Mucosa of stomach (tissue), 1 donor: ENCODE measurements around the gene MECR.
"Not testable (repeated sequence)": the region's sequence is repeated elsewhere in the genome, so short reads cannot be mapped to it uniquely, and the experiment has no call there.

ENCODE experiments used
- H3K27me3 ChIP-seq: one replicate; pipeline ENCODE4 v1.7.0; 2013; ENCODE audit warnings: mild to moderate bottlenecking, low read length; ENCODE audit not compliant: control insufficient read depth, insufficient read depth
- H3K36me3 ChIP-seq: one replicate; pipeline ENCODE4 v1.7.0; 2013; ENCODE audit warnings: low read length; ENCODE audit not compliant: control insufficient read depth, insufficient read depth
- H3K4me1 ChIP-seq: one replicate; pipeline ENCODE4 v1.7.0; 2013; ENCODE audit warnings: mild to moderate bottlenecking, low read length; ENCODE audit not compliant: control insufficient read depth, insufficient read depth
- H3K4me3 ChIP-seq: one replicate; pipeline ENCODE4 v1.7.0; 2013; ENCODE audit warnings: low read length
- H3K9ac ChIP-seq: one replicate; pipeline ENCODE4 v1.7.0; 2013; ENCODE audit warnings: mild to moderate bottlenecking, low read length, moderate library complexity
- H3K9me3 ChIP-seq: one replicate; pipeline ENCODE4 v1.7.0; 2013; ENCODE audit warnings: mild to moderate bottlenecking, low read length, moderate library complexity; ENCODE audit not compliant: control insufficient read depth
- donor health status: Pancreatic carcinoma.

MECR gene

GRCh38 chr1:29227511-29227910 is 3.2 kb downstream of the MECR start:
- Histone ChIP-seq H3K9me3 (no peaks in the 10 kb centered on the region), H3K36me3 (no peaks in the 10 kb centered on the region), H3K27me3 (no peaks in the 10 kb centered on the region), H3K9ac (no peak overlapping the region), H3K4me3 (no peak overlapping the region), H3K4me1 (peaks cover 8% of the 10 kb centered on the region)

DNA sequence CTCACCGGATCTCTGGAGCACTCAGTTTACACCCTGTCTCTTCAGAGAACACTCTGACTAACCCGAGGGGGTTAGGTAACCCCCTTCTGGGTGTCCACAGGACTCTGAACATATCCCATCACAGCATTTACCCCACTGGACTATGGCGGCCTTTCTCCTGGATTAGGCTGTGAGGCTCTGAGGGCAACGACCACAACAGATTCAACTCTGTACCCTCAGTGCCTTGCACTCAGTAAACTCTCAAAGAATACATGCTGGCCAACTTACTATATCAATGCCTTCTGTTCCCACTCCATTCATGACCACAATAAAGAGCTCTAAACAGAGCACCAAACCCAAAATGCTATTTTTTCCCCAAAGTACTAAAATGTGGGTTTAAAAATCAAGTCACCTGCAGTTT is 5.4 kb downstream of the MECR start:
- Histone ChIP-seq H3K9me3 (no peaks in the 10 kb centered on the region), H3K27me3 (no peaks in the 10 kb centered on the region), H3K4me3 (no peak overlapping the region), H3K36me3 (no peaks in the 10 kb centered on the region), H3K9ac (no peak overlapping the region), H3K4me1 (peaks cover 7% of the 10 kb centered on the region)

- no peak overlapping the region for H3K9ac ChIP-seq
- H3K27me3 ChIP-seq = no peaks in the 10 kb centered on the region
- no peaks in the 10 kb centered on the region for H3K36me3 ChIP-seq
- H3K4me1 ChIP-seq = no peaks in the 10 kb centered on the region
- no peaks in the 10 kb centered on the region for H3K9me3 ChIP-seq
- H3K4me3 ChIP-seq = no peak overlapping the region
Measured at GRCh38 chr1:29224356-29224837, 6.3 kb downstream of the MECR start.

- Histone ChIP-seq H3K4me1 (no peaks in the 10 kb centered on the region), H3K36me3 (no peaks in the 10 kb centered on the region), H3K27me3 (no peaks in the 10 kb centered on the region), H3K9ac (no peak overlapping the region), H3K4me3 (no peak overlapping the region), H3K9me3 (no peaks in the 10 kb centered on the region)
Measured at GRCh38 chr1:29223521-29223920, 7.2 kb downstream of the MECR start.

GRCh38 chr1:29222686-29223085 is 8.0 kb downstream of the MECR start:
- Histone ChIP-seq H3K9ac (no peak overlapping the region), H3K36me3 (no peaks in the 10 kb centered on the region), H3K9me3 (no peaks in the 10 kb centered on the region), H3K27me3 (no peaks in the 10 kb centered on the region), H3K4me3 (no peak overlapping the region), H3K4me1 (no peaks in the 10 kb centered on the region)

GRCh38 chr1:29222260-29222659 is 8.5 kb downstream of the MECR start:
- H3K27me3 ChIP-seq, H3K9ac ChIP-seq, H3K36me3 ChIP-seq, H3K9me3 ChIP-seq, H3K4me3 ChIP-seq, H3K4me1 ChIP-seq: not testable (repeated sequence)

GRCh38 chr1:29221296-29221695 is 9.4 kb downstream of the MECR start:
- no peaks in the 10 kb centered on the region for H3K27me3 ChIP-seq
- no peak overlapping the region for H3K9ac ChIP-seq
- H3K36me3 ChIP-seq = no peaks in the 10 kb centered on the region
- H3K4me1 ChIP-seq = no peaks in the 10 kb centered on the region
- H3K9me3 ChIP-seq = no peaks in the 10 kb centered on the region
- H3K4me3 ChIP-seq = no peak overlapping the region

DNA sequence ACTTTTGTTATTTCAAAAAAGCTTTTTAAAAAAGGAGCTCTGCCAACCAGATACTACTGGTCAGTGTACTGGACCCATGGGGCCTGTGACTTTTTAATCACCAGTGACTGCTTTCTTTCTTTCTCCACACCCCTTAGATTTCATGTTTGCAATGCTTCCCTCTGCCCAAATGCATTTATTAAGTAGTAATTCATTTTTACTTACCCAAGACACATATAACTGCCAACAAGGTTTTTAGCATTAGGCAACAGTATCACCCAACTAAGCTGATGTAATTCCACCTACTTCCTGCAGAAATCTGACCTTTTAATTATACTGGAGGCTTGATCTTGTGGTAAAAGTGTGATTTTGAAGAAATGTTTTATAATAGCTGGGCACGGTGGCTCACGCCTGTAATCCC is 12.5 kb downstream of the MECR start:
- no peak overlapping the region for H3K9ac ChIP-seq
- H3K27me3 ChIP-seq = no peaks in the 10 kb centered on the region
- H3K4me3 ChIP-seq = no peak overlapping the region
- H3K36me3 ChIP-seq = no peaks in the 10 kb centered on the region
- H3K4me1 ChIP-seq = no peaks in the 10 kb centered on the region
- H3K9me3 ChIP-seq = no peaks in the 10 kb centered on the region

DNA sequence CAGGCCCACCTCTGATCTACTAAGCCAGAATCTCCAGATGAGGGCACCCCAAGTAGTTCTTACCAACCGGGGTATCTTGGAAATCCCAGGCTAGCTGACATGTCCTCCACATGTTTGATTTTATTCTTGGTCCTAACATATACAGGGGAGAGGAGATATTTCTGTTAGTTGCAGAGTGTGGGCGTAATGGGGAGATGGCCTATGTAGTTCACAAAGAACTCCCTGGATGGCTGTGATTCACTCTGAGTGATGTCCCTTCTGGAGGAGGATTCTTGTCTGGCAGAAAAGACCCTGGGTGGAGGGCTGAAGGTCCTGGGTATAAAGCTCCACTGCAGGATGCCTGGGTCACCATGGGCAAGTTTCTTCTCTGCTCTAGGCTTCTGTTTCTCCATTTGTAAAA is 13.1 kb downstream of the MECR start:
- Histone ChIP-seq H3K9me3 (no peaks in the 10 kb centered on the region), H3K9ac (no peak overlapping the region), H3K4me3 (no peak overlapping the region), H3K27me3 (no peaks in the 10 kb centered on the region), H3K4me1 (no peaks in the 10 kb centered on the region), H3K36me3 (no peaks in the 10 kb centered on the region)

DNA sequence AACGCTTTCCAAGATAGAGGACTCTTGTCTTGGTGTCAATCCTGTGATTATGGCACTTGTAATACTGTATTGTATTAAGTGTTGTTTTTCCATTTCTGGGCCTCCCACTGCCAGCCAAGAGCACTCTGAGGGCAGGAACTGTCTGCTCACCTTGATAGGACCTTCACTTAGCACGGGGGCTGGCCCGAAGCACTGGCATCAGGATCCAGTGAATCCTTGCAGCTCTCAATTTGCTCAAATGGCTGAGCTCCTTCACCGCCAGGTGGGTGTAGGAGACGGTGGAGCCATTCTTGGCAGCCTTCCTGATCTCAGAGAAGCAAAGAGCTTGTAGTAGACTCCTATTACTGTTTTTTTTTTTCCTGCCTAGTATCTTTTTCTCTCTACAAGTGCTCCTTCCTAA is 17.7 kb downstream of the MECR start:
- Histone ChIP-seq H3K9ac (no peak overlapping the region), H3K9me3 (no peaks in the 10 kb centered on the region), H3K27me3 (no peaks in the 10 kb centered on the region), H3K4me1 (no peaks in the 10 kb centered on the region), H3K4me3 (no peak overlapping the region), H3K36me3 (no peaks in the 10 kb centered on the region)

- H3K9ac ChIP-seq = no peak overlapping the region
- no peaks in the 10 kb centered on the region for H3K36me3 ChIP-seq
- H3K4me3 ChIP-seq = no peak overlapping the region
- no peaks in the 10 kb centered on the region for H3K4me1 ChIP-seq
- H3K9me3 ChIP-seq = no peaks in the 10 kb centered on the region
- no peaks in the 10 kb centered on the region for H3K27me3 ChIP-seq
Measured at GRCh38 chr1:29211086-29212030, 19.4 kb downstream of the MECR start.

DNA sequence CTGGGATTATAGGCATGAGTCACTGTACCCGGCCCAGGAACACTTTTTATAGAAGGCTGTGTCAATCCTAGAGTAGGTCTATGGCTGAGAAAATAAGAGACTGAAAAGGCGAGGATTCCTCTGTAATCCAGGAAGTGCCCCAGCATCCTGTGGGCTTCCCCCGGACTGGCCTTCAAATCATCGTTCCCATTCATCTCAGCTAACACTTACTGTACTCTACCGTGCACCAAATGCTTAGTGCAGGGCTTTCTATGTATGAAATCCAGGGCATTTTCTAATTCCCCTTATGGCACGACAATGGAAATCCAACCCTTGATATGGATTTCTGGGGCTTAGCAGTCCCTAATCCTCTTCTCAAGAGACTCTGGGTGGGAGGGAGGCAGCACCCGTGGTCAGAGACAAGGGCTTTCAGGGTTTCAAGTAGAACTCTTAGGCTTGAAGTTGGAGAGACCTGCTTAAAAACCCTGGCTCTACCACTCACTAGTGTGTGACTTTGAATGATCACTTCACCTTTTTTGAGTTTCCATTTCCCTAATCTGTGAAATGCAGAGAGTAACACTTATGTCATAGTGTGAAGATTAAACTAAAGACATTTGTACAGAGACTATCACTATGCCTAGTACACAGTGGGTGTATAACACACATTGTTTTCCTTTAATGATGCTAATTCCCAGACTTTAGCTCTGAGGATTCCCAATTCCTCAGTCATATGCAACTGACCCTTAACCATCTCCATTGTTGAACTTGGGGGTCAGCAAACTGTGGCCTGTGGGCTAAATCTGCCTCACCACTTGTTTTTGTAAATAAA is 20.3 kb downstream of the MECR start:
- no peak overlapping the region for H3K9ac ChIP-seq
- no peaks in the 10 kb centered on the region for H3K9me3 ChIP-seq
- no peak overlapping the region for H3K4me3 ChIP-seq
- no peaks in the 10 kb centered on the region for H3K27me3 ChIP-seq
- no peaks in the 10 kb centered on the region for H3K4me1 ChIP-seq
- no peaks in the 10 kb centered on the region for H3K36me3 ChIP-seq
